Loucy (cell line): ENCODE results near the gene CTRL.

Experiments used
- H2AFZ ChIP-seq: fragments of 200-600 bp; sonication (generic); 2 replicates; pipeline ENCODE4 v1.6.0; 2016; ENCODE audit warnings: antibody characterized with exemption, mild to moderate bottlenecking, low read length, moderate library complexity
- H3F3A ChIP-seq: fragments of 200-600 bp; 2 replicates; pipeline ENCODE4 v1.6.0; 2016; ENCODE audit warnings: antibody characterized with exemption, low read depth, mild to moderate bottlenecking
- H3K27me3 ChIP-seq: fragments of 200-600 bp; sonication (generic); 2 replicates; pipeline ENCODE4 v1.6.1; 2014; ENCODE audit warnings: low read length, mild to moderate bottlenecking; ENCODE audit not compliant: insufficient read depth, poor library complexity, severe bottlenecking
- H3K36me3 ChIP-seq: fragments of 200-600 bp; sonication (generic); 2 replicates; pipeline ENCODE4 v1.6.1; 2016; ENCODE audit warnings: low read length; ENCODE audit not compliant: insufficient read depth
- H3K4me1 ChIP-seq: fragments of 200-600 bp; sonication (generic); 2 replicates; pipeline ENCODE4 v1.5.1; 2014; ENCODE audit warnings: low read length, mild to moderate bottlenecking; ENCODE audit not compliant: insufficient read depth, poor library complexity, severe bottlenecking
- H3K4me2 ChIP-seq: fragments of 200-600 bp; sonication (generic); 2 replicates; pipeline ENCODE4 v1.6.0; 2014; ENCODE audit warnings: antibody characterized with exemption, low read length, low read depth, mild to moderate bottlenecking; ENCODE audit not compliant: poor library complexity, severe bottlenecking
- H3K4me3 ChIP-seq: fragments of 200-600 bp; sonication (generic); 2 replicates; pipeline ENCODE4 v1.5.1; 2014; ENCODE audit warnings: low read length, mild to moderate bottlenecking, mixed read lengths; ENCODE audit not compliant: poor library complexity, severe bottlenecking
- H3K79me2 ChIP-seq: fragments of 200-600 bp; sonication (generic); 2 replicates; pipeline ENCODE4 v1.6.1; 2014; ENCODE audit warnings: low read length; ENCODE audit not compliant: insufficient read depth
- H3K9ac ChIP-seq: fragments of 200-600 bp; sonication (generic); 2 replicates; pipeline ENCODE4 v1.6.0; 2014; ENCODE audit warnings: mild to moderate bottlenecking, low read depth, low read length, moderate library complexity; ENCODE audit not compliant: poor library complexity, severe bottlenecking
- H3K9me2 ChIP-seq: fragments of 200-600 bp; sonication (generic); replicated peaks from 2 replicates; pipeline ENCODE4 v1.6.1; 2016; ENCODE audit warnings: low read depth, low read length, mixed read lengths
- H3K9me3 ChIP-seq: fragments of 200-600 bp; sonication (generic); 2 replicates; pipeline ENCODE4 v1.6.1; 2014; ENCODE audit warnings: mild to moderate bottlenecking, antibody characterized with exemption, low read length, low read depth; ENCODE audit not compliant: insufficient read depth
- H4K20me1 ChIP-seq: fragments of 200-600 bp; sonication (generic); 2 replicates; pipeline ENCODE4 v1.6.0; 2014; ENCODE audit warnings: antibody characterized with exemption, low read length, mild to moderate bottlenecking; ENCODE audit not compliant: insufficient read depth, poor library complexity, severe bottlenecking
- CTCF ChIP-seq: fragments of 200-600 bp; sonication (generic); conservative IDR thresholded peaks from 2 replicates; pipeline ENCODE4 v1.5.1; 2014; ENCODE audit warnings: mild to moderate bottlenecking, antibody characterized with exemption, low read length
- EZH2phosphoT487 ChIP-seq: fragments of 200-600 bp; IDR thresholded peaks from 2 replicates; pipeline ENCODE4 v1.6.1; 2018; ENCODE audit warnings: antibody characterized with exemption, mild to moderate bottlenecking, moderate library complexity, borderline replicate concordance

CTRL gene

GRCh38 chr16:67928147-67928546, 3.5 kb downstream of the CTRL start:
- Histone ChIP-seq H3K36me3 (peaks cover 13% of the 10 kb centered on the region; the same call in 1 of the 2 replicates), H3K4me2 (no peak overlapping the region), H3K9me2 (no peaks in the 10 kb centered on the region), H4K20me1 (no peaks in the 10 kb centered on the region), H3K4me1 (peaks cover 3% of the 10 kb centered on the region), H3K9me3 (no peaks in the 10 kb centered on the region), H3K27me3 (no peaks in the 10 kb centered on the region), H3K4me3 (no peak overlapping the region), H3K79me2 (no peaks in the 10 kb centered on the region), H2AFZ (no peak overlapping the region), H3K9ac (no peak overlapping the region), H3F3A (no peaks in the 10 kb centered on the region)
- TF ChIP-seq EZH2phosphoT487: no peak
- TF ChIP-seq CTCF: no peak

GRCh38 chr16:67927131-67927941, 4.3 kb downstream of the CTRL start:
- Histone ChIP-seq H3K27me3 (no peaks in the 10 kb centered on the region), H2AFZ (no peak overlapping the region), H3K9ac (no peak overlapping the region), H3K79me2 (no peaks in the 10 kb centered on the region), H3K9me2 (no peaks in the 10 kb centered on the region), H4K20me1 (no peaks in the 10 kb centered on the region), H3K9me3 (no peaks in the 10 kb centered on the region), H3K4me2 (no peak overlapping the region), H3K4me3 (no peak overlapping the region), H3F3A (no peaks in the 10 kb centered on the region), H3K4me1 (peaks cover 3% of the 10 kb centered on the region), H3K36me3 (peaks cover 13% of the 10 kb centered on the region; the same call in 1 of the 2 replicates)
- no peak for TF ChIP-seq EZH2phosphoT487
- TF ChIP-seq CTCF: no peak

- Histone ChIP-seq H3K79me2 (no peaks in the 10 kb centered on the region), H2AFZ (no peak overlapping the region), H3K9ac (no peak overlapping the region), H3K4me1 (peaks cover 3% of the 10 kb centered on the region), H3K27me3 (no peaks in the 10 kb centered on the region), H3K4me3 (no peak overlapping the region), H4K20me1 (no peaks in the 10 kb centered on the region), H3K36me3 (peaks cover 13% of the 10 kb centered on the region; the same call in 1 of the 2 replicates), H3K9me2 (no peaks in the 10 kb centered on the region), H3F3A (no peaks in the 10 kb centered on the region), H3K4me2 (no peak overlapping the region), H3K9me3 (no peaks in the 10 kb centered on the region)
- TF ChIP-seq CTCF: no peak; the same call in 1 of the 2 replicates
- TF ChIP-seq EZH2phosphoT487: no peak
Measured at GRCh38 chr16:67926181-67926750, 5.4 kb downstream of the CTRL start.
